Measurements from ENCODE around the gene SIPA1L2. TPM values are rescaled to one million over a fixed set of nuclear protein-coding genes. Genes with fewer than 3 reads are reported as not detected.
A peak's percentile ranks its signal among the peaks of the same experiment; 100 is the strongest.

Gene SIPA1L2
- total RNA-seq, 3 donors from 2014 or later = 78.7 to 94.4 (median 79.0) TPM

- Histone ChIP-seq H3K4me3 (no peak overlapping the region), H3K9me3 (no peaks in the 10 kb centered on the region), H3K36me3 (ENCODE audit: low read depth) (no peaks in the 10 kb centered on the region), H3K4me1 (ENCODE audit: low read depth) (peaks cover 58% of the 10 kb centered on the region)
- TF ChIP-seq CTCF (IDR thresholded peaks at IDR 0.05) = no peak
- ATAC-seq (no peak), DNase-seq (no peak)
- intact Hi-C loops (cut with DNase I, micrococcal nuclease) = loop anchor here (10.0 kb wide), 1 partner anchor 756 kb away; no protein-coding TSS in a partner anchor
Measured at GRCh38 chr1:232621050-232621449, 8.9 kb downstream of the SIPA1L2 start.

DNA sequence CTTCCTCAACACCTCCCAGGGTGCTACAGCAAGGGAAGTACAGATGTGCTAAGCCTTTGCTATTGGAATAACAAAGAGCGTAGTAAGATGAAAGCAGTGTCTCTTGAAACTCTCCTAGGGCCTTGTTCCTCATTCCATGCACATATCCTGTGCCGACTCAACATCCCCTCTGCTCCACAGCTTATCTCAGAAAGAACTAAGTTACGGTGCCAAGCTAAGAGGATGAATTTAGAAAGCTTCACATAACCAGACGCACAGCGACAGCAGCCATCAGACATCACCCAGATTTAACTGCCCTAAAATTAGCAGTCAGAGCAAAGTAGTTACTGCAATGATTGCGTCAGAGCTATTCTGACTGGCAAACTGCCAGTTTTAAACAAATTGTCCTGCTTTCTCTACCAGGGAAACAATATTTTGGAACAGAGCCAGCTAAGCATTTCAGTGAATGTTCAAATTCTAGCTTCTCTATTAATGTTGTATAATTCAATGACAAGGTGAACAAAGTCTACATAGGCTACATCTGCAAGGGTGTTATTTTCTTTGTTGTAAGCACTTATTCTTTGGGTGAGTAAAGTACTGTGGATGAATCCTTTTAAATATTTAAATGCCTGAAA lies 9.5 kb downstream of the SIPA1L2 start:
- no peak overlapping the region for H3K4me3 ChIP-seq
- peak in 1 of 3 donors; percentile 74 for DNase-seq
- peaks cover 56% of the 10 kb centered on the region for H3K4me1 ChIP-seq (ENCODE audit: low read depth)
- no peak for TF ChIP-seq CTCF (IDR thresholded peaks at IDR 0.05)
- no peaks in the 10 kb centered on the region for H3K36me3 ChIP-seq (ENCODE audit: low read depth)
- intact Hi-C loops (cut with DNase I, micrococcal nuclease) = loop anchor here (10.0 kb wide), 1 partner anchor 756 kb away; no protein-coding TSS in a partner anchor
- H3K9me3 ChIP-seq = no peaks in the 10 kb centered on the region
- peak; percentile 29 for ATAC-seq

DNA sequence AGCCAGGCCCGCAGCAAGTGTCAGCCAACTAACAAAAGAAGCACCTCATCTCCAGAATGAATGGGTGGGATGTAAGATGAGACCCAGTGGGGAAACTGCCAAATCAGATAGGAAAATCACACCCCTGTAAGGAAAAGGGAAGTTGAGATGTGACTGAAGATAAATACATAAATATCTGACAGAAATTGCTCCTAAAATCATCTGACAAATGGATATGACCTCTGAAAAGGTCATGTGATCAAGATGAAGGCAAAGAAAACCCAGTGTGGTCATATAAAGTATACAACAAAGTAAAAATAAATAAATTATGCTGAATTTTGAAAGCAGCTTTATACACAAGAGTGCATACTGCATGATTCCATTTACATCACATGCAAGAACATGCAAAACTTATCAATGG lies 12.7 kb downstream of the SIPA1L2 start:
- ATAC-seq (no peak), DNase-seq (no peak)
- Histone ChIP-seq H3K9me3 (no peaks in the 10 kb centered on the region), H3K36me3 (ENCODE audit: low read depth) (no peaks in the 10 kb centered on the region), H3K4me3 (no peak overlapping the region), H3K4me1 (ENCODE audit: low read depth) (peaks cover 51% of the 10 kb centered on the region)
- TF ChIP-seq CTCF (IDR thresholded peaks at IDR 0.05) = no peak
- intact Hi-C loops (cut with DNase I, micrococcal nuclease) = no loop called here

DNA sequence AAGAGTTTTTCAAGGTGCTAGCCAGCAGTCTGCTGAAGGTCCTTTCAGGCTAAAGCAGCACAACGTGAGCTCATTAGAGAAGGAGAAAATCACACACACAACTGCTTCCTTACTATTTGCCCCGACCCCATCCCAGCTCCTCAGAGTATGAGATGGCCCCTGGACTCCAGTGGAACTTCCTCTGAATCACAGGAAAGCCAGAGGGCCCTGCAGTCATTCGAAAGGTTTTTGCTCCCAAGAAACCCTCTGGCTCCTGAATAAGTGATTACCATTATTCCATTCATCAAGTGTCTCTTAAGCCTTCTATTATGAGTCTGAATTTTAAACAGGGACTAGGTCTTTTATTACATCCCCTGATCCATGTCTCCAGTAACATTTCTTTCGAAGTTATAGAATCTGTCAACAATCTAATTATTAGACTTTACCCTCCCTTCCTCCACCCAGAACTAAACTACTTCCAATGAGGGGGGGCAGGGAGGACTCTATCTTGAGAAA lies 14.6 kb downstream of the SIPA1L2 start:
- H3K9me3 ChIP-seq = no peaks in the 10 kb centered on the region
- H3K36me3 ChIP-seq (ENCODE audit: low read depth) = no peaks in the 10 kb centered on the region
- intact Hi-C loops (cut with DNase I, micrococcal nuclease) = no loop called here
- DNase-seq (no peak), ATAC-seq (no peak)
- H3K4me1 ChIP-seq (ENCODE audit: low read depth) = peaks cover 36% of the 10 kb centered on the region
- H3K4me3 ChIP-seq = no peak overlapping the region
- TF ChIP-seq CTCF (IDR thresholded peaks at IDR 0.05) = no peak

GRCh38 chr1:232614811-232615210 lies 15.1 kb downstream of the SIPA1L2 start:
- Histone ChIP-seq H3K36me3 (ENCODE audit: low read depth) (no peaks in the 10 kb centered on the region), H3K4me3 (no peak overlapping the region), H3K9me3 (no peaks in the 10 kb centered on the region), H3K4me1 (ENCODE audit: low read depth) (peaks cover 31% of the 10 kb centered on the region)
- no peak for ATAC-seq
- intact Hi-C loops (cut with DNase I, micrococcal nuclease) = no loop called here
- no peak for DNase-seq
- TF ChIP-seq CTCF (IDR thresholded peaks at IDR 0.05) = no peak

Measured in mucosa of descending colon (tissue), 3 donors.